GM18526 (cell line): Measurements from ENCODE around the gene UBA7.
A peak's percentile ranks its signal among the peaks of the same experiment; 100 is the strongest.

ENCODE experiments used
- POLR2A ChIP-seq: IDR thresholded peaks from 3 replicates; pipeline ENCODE4 v1.6.1; 2011; ENCODE audit not compliant: insufficient read length; ENCODE audit errors: extremely low read depth

Gene UBA7

GRCh38 chr3:49794926-49795905, 18.5 kb downstream of the UBA7 start:
- TF ChIP-seq POLR2A: no peak

GRCh38 chr3:49794431-49794830, 19.3 kb downstream of the UBA7 start:
- TF ChIP-seq POLR2A: no peak

GRCh38 chr3:49793486-49794085, 20.2 kb downstream of the UBA7 start:
- TF ChIP-seq POLR2A: no peak

- no peak for TF ChIP-seq POLR2A
These were observed 21.2 kb downstream of the UBA7 start for GRCh38 chr3:49792371-49793150.

GRCh38 chr3:49791571-49791970, 22.2 kb downstream of the UBA7 start:
- no peak for TF ChIP-seq POLR2A

- TF ChIP-seq POLR2A: no peak
These were observed 22.9 kb downstream of the UBA7 start for GRCh38 chr3:49790626-49791411.

GRCh38 chr3:49788056-49788455, 25.7 kb downstream of the UBA7 start:
- TF ChIP-seq POLR2A: no peak

- no peak for TF ChIP-seq POLR2A
These were observed 26.2 kb downstream of the UBA7 start for GRCh38 chr3:49787536-49787935.

- TF ChIP-seq POLR2A: no peak
These were observed 26.6 kb downstream of the UBA7 start for GRCh38 chr3:49787182-49787464.

- TF ChIP-seq POLR2A: peak; percentile 74
These were observed 27.2 kb downstream of the UBA7 start, which contains the start of gene IP6K1 for GRCh38 chr3:49786357-49787181. Gene IP6K1, minus strand, starts transcription at chr3:49786542. Its CDS starts 38,502 bp downstream, at chr3:49748040.

- no peak for TF ChIP-seq POLR2A
These were observed 28.0 kb downstream of the UBA7 start for GRCh38 chr3:49785565-49786356.

GRCh38 chr3:49781415-49782199, 32.1 kb downstream of the UBA7 start:
- TF ChIP-seq POLR2A: no peak
